B cell (primary cell): ENCODE measurements around the gene RNU4-1. TPM values are rescaled to one million over a fixed set of nuclear protein-coding genes. Genes with fewer than 3 reads are reported as not detected.

Source experiments
- ATAC-seq: fragments of 200-7000 bp; cut with Tn5 transposase; one replicate; pipeline ENCODE4 v1.10.0; 2021; ENCODE audit warnings: low read depth, mild to moderate bottlenecking, moderate number of reproducible peaks, moderate library complexity
- CTCF ChIA-PET: fragments of 350-600 bp; sonication (Branson Sonifier 250); formaldehyde crosslinking; loops from one replicate; lab custom pipeline; 2021; ENCODE audit warnings: antibody characterized with exemption, inconsistent platforms; lab: Charles Lee
- POLR2A ChIA-PET: fragments of 350-600 bp; sonication (Branson Sonifier 250); formaldehyde crosslinking; loops from one replicate; lab custom pipeline; 2021; ENCODE audit warnings: antibody characterized with exemption; lab: Charles Lee
- DNase-seq: peaks from one replicate; pipeline ENCODE4 v3.0.0; 2013
- H2AFZ ChIP-seq: 2 replicates; pipeline ENCODE4 v1.6.1; 2012; ENCODE audit warnings: mild to moderate bottlenecking, low read depth, low read length; ENCODE audit not compliant: insufficient read depth, poor library complexity, severe bottlenecking
- H3K27ac ChIP-seq, 2 donors: 1 replicate in 1 of 2; 2 replicates in 1 of 2; pipeline ENCODE4 v1.5.1; 2012 to 2013; ENCODE audit warnings: low read length in 2 of 2, mild to moderate bottlenecking in 2 of 2, moderate library complexity in 1 of 2
- H3K27me3 ChIP-seq, 4 experiments: fragments of 200-600 bp in 1 of 4; sonication (generic) in 1 of 4; replicated peaks in 1 of 4; 1 replicate in 2 of 4; 2 replicates in 2 of 4; pipeline versions ENCODE4 v1.6.1 to v1.7.0; 2013 to 2016; ENCODE audit warnings: low read length in 3 of 4, mild to moderate bottlenecking in 2 of 4, mixed read lengths in 1 of 4, moderate library complexity in 1 of 4; ENCODE audit not compliant: insufficient read depth in 4 of 4, control insufficient read depth in 3 of 4; ENCODE audit errors: control extremely low read depth in 1 of 4
- H3K36me3 ChIP-seq, 2 experiments: replicated peaks in 1 of 2; 1 replicate in 1 of 2; 2 replicates in 1 of 2; pipeline versions ENCODE4 v1.6.1 to v1.7.1; 2013; ENCODE audit warnings: low read length in 1 of 2; ENCODE audit not compliant: insufficient read depth in 2 of 2, control insufficient read depth in 1 of 2; ENCODE audit errors: control extremely low read depth in 1 of 2, extremely low read depth in 1 of 2
- H3K4me1 ChIP-seq, 2 donors: fragments of 200-600 bp in 1 of 2; sonication (generic) in 1 of 2; 1 replicate in 1 of 2; 2 replicates in 1 of 2; pipeline versions ENCODE4 v1.5.1 to v1.6.1; 2013 to 2017; ENCODE audit warnings: low read length in 2 of 2; ENCODE audit not compliant: control insufficient read depth in 2 of 2, insufficient read depth in 2 of 2
- H3K4me2 ChIP-seq: replicated peaks from 2 replicates; pipeline ENCODE3; 2012; ENCODE audit warnings: mild to moderate bottlenecking, low read depth, low read length; ENCODE audit not compliant: poor library complexity, severe bottlenecking
- H3K4me3 ChIP-seq, 5 experiments: fragments of 200-600 bp in 1 of 5; sonication (generic) in 1 of 5; 1 replicate in 3 of 5; 2 replicates in 2 of 5; pipeline versions ENCODE4 v1.5.1 to v1.7.0; 2011 to 2016; ENCODE audit warnings: low read length in 4 of 5, mild to moderate bottlenecking in 4 of 5, low read depth in 2 of 5, control low read depth in 1 of 5, moderate library complexity in 1 of 5; ENCODE audit not compliant: insufficient read depth in 1 of 5; ENCODE audit errors: control extremely low read depth in 1 of 5, extremely low read depth in 1 of 5
- H3K79me2 ChIP-seq: fragments of 200-600 bp; sonication (generic); one replicate; pipeline ENCODE4 v1.6.0; 2016; ENCODE audit warnings: low read length; ENCODE audit not compliant: control insufficient read depth, insufficient read depth
- H3K9ac ChIP-seq: fragments of 200-600 bp; sonication (generic); 2 replicates; pipeline ENCODE4 v1.6.1; 2017; ENCODE audit warnings: mild to moderate bottlenecking, low read length, moderate library complexity
- H3K9me3 ChIP-seq, 3 donors: one replicate each; pipeline versions ENCODE4 v1.6.1 to v1.7.1; 2013; ENCODE audit warnings: low read length in 2 of 3; ENCODE audit not compliant: control insufficient read depth in 2 of 3, insufficient read depth in 1 of 3; ENCODE audit errors: control extremely low read depth in 1 of 3
- H4K20me1 ChIP-seq: 2 replicates; pipeline ENCODE4 v1.6.0; 2012; ENCODE audit warnings: mild to moderate bottlenecking, low read length; ENCODE audit not compliant: insufficient read depth, control insufficient read depth, poor library complexity, severe bottlenecking
- H3K27ac Mint-ChIP-seq: one replicate; pipeline ENCODE4 v1.8.0; 2021; ENCODE audit warnings: mixed read lengths
- H3K27me3 Mint-ChIP-seq: one replicate; pipeline ENCODE4 v1.8.0; 2021; ENCODE audit warnings: mixed read lengths
- H3K4me1 Mint-ChIP-seq: one replicate; pipeline ENCODE4 v1.8.0; 2021; ENCODE audit warnings: mixed read lengths
- H3K4me3 Mint-ChIP-seq: one replicate; pipeline ENCODE4 v1.8.0; 2021; ENCODE audit warnings: mixed read lengths
- H3K9me3 Mint-ChIP-seq: one replicate; pipeline ENCODE4 v1.8.0; 2022; ENCODE audit warnings: mixed read lengths; ENCODE audit not compliant: insufficient read depth
- CTCF ChIP-seq: fragments of 200-600 bp; IDR thresholded peaks from one replicate; pipeline ENCODE4 v1.8.0; 2022; ENCODE audit warnings: antibody characterized with exemption, mild to moderate bottlenecking
- EZH2 ChIP-seq: IDR thresholded peaks from 2 replicates; pipeline ENCODE4 v1.6.1; 2012; ENCODE audit warnings: borderline replicate concordance, low read depth, mild to moderate bottlenecking, moderate library complexity, low read length; ENCODE audit not compliant: insufficient read depth, poor library complexity, severe bottlenecking
- WGBS: methylation state at CpG from one replicate; pipeline ENCODE4 v1.1.5; 2013; ENCODE audit warnings: missing lambda C conversion rate; ENCODE audit not compliant: insufficient coverage; 5-methylcytosine and 5-hydroxymethylcytosine counted together
- intact Hi-C: fragments of 100-400 bp; cut with micrococcal nuclease; formaldehyde crosslinking; loops from one replicate; pipeline ENCODE4 v1.10.0; 2022
- polyA plus RNA-seq: library from polyadenylated mRNA; depleted of rRNA; stranded (reverse); fragments of >200 nt; gene quantifications from 2 replicates; pipeline ENCODE4 v1.2.3, GENCODE V29; 2012
- total RNA-seq, 2 donors: library from RNA; stranded (reverse); fragments of 120-200 nt in 1 of 2; gene quantifications; 1 replicate in 1 of 2; 2 replicates in 1 of 2; pipeline versions ENCODE4 v1.2.3 to v1.2.4, GENCODE V29; 2013 to 2022

Gene RNU4-1
- total and polyA plus RNA-seq, 2 donors (not counting 1 experiment from before 2014, with no cell fraction given) = 3,269 TPM; not detected in 1

- H3K27ac Mint-ChIP-seq = no peak overlapping the region
- H3K4me3 ChIP-seq = no peak overlapping the region
- H3K36me3 ChIP-seq = no peaks in the 10 kb centered on the region
- H3K4me3 Mint-ChIP-seq = no peak overlapping the region
- no peaks in the 10 kb centered on the region for H3K9me3 ChIP-seq
- H3K4me1 ChIP-seq = peaks cover 31 to 32% of the 10 kb centered on the region in 2 donors
- DNase-seq (no peak), ATAC-seq (no peak)
- H3K79me2 ChIP-seq = no peaks in the 10 kb centered on the region
- 100% methylated on average over 1 of the region's 5 CpGs for WGBS
- no peak overlapping the region for H2AFZ ChIP-seq
- H3K4me2 ChIP-seq = no peak overlapping the region
- TF ChIP-seq CTCF (no peak), EZH2 (no peak)
- peaks cover 0 to 67% (median 27%) of the 10 kb centered on the region in 4 experiments for H3K27me3 ChIP-seq
- H3K9ac ChIP-seq = no peak overlapping the region
- intact Hi-C loops = no loop called here
- no peak overlapping the region for H3K27ac ChIP-seq
- H3K9me3 Mint-ChIP-seq = no peaks in the 10 kb centered on the region
- peaks cover 5% of the 10 kb centered on the region for H4K20me1 ChIP-seq
- ChIA-PET POLR2A (interaction anchor here (0.5 kb wide), 1 partner anchor 31 kb away, joined by 3 read pairs; no protein-coding TSS in a partner anchor), CTCF (interaction anchor here (1.7 to 1.8 kb wide), 2 partner anchors 30 to 32 kb away, joined by 5 to 6 read pairs; no protein-coding TSS in a partner anchor)
- H3K27me3 Mint-ChIP-seq = peaks cover 50% of the 10 kb centered on the region
- H3K4me1 Mint-ChIP-seq = peaks cover 19% of the 10 kb centered on the region
These were observed 34.6 kb downstream of the RNU4-1 start for GRCh38 chr12:120258323-120258896.

- no peak for TF ChIP-seq CTCF
- no peak for TF ChIP-seq EZH2
- 88% methylated on average over 9 of the region's 9 CpGs for WGBS
- Histone ChIP-seq H3K79me2 (no peaks in the 10 kb centered on the region), H2AFZ (no peak overlapping the region), H3K36me3 (no peaks in the 10 kb centered on the region), H3K4me2 (no peak overlapping the region), H3K9me3 (no peaks in the 10 kb centered on the region), H3K27ac (no peak overlapping the region), H3K9ac (no peak overlapping the region), H3K4me3 (no peak overlapping the region), H3K4me1 (peaks cover 31 to 32% of the 10 kb centered on the region in 2 donors), H3K27me3 (peaks cover 0 to 63% (median 20%) of the 10 kb centered on the region in 4 experiments), H4K20me1 (no peaks in the 10 kb centered on the region)
- ATAC-seq = no peak
- Mint-ChIP-seq H3K9me3 (no peaks in the 10 kb centered on the region), H3K27me3 (peaks cover 45% of the 10 kb centered on the region), H3K4me3 (no peak overlapping the region), H3K4me1 (peaks cover 23% of the 10 kb centered on the region), H3K27ac (no peak overlapping the region)
- DNase-seq = no peak
- intact Hi-C loops = no loop called here
- CTCF ChIA-PET = interaction anchor here (1.0 to 1.8 kb wide), 4 partner anchors 8 to 56 kb away, joined by 3 to 7 read pairs (median 6); partner anchors contain the start of genes PXN and RPLP0
- POLR2A ChIA-PET = no interaction called here
These were observed 35.8 kb downstream of the RNU4-1 start for GRCh38 chr12:120257041-120257821.
